HEK293 (cell line): Measurements from ENCODE around the gene TCERG1.
A peak's percentile ranks its signal among the peaks of the same experiment; 100 is the strongest.

Experiments
- CTCF ChIA-PET: fragments of 350-600 bp; formaldehyde crosslinking; extraction: SDS; loops from one replicate; lab custom pipeline; 2021; ENCODE audit warnings: antibody characterized with exemption; lab: Yijun Ruan, JAX
- POLR2A ChIA-PET: fragments of 300-600 bp; formaldehyde crosslinking; extraction: SDS; loops from one replicate; lab custom pipeline; 2020; ENCODE audit warnings: antibody characterized with exemption, inconsistent platforms; lab: Yijun Ruan, JAX
- H3K27ac ChIP-seq: fragments of 200-500 bp; sonication (Bioruptor generic); 2 replicates; pipeline ENCODE4 v1.5.1; 2014; ENCODE audit warnings: low read depth, low read length, control low read depth, inconsistent platforms; ENCODE audit errors: extremely low read depth
- H3K36me3 ChIP-seq, 2 experiments: fragments of 200-500 bp in 1 of 2; sonication (Bioruptor generic) in 1 of 2; 1 replicate in 1 of 2; 2 replicates in 1 of 2; pipeline ENCODE4 v1.5.1; 2014 to 2017; ENCODE audit warnings: inconsistent platforms in 2 of 2, low read length in 2 of 2; ENCODE audit not compliant: control insufficient read depth in 2 of 2, insufficient read depth in 1 of 2
- H3K4me1 ChIP-seq: fragments of 200-500 bp; sonication (Bioruptor generic); 2 replicates; pipeline ENCODE4 v1.5.1; 2014; ENCODE audit warnings: mild to moderate bottlenecking, low read length, inconsistent platforms; ENCODE audit not compliant: control insufficient read depth, insufficient read depth
- H3K4me3 ChIP-seq: 2 replicates; pipeline ENCODE4 v1.5.1; 2011; ENCODE audit warnings: low read depth, mild to moderate bottlenecking, control low read depth, low read length, moderate library complexity
- H3K9me3 ChIP-seq: fragments of 200-500 bp; sonication (Bioruptor generic); 2 replicates; pipeline ENCODE4 v1.5.1; 2014; ENCODE audit warnings: low read depth, low read length, inconsistent platforms; ENCODE audit not compliant: control insufficient read depth, insufficient read depth
- OVOL3 ChIP-seq: fragments of 450-650 bp; formaldehyde crosslinking; IDR thresholded peaks from 2 replicates; pipeline ENCODE4 v1.5.1; 2016; ENCODE audit warnings: missing biosample characterization, missing genetic modification characterization
- SALL2 ChIP-seq: fragments of 450-650 bp; formaldehyde crosslinking; IDR thresholded peaks from 2 replicates; pipeline ENCODE4 v1.5.0; 2017; ENCODE audit warnings: missing biosample characterization, mild to moderate bottlenecking, missing genetic modification characterization, borderline replicate concordance
- SP3 ChIP-seq: fragments of 450-650 bp; formaldehyde crosslinking; IDR thresholded peaks from 2 replicates; pipeline ENCODE4 v1.5.1; 2016; ENCODE audit warnings: missing biosample characterization, missing genetic modification characterization
- ZBTB1 ChIP-seq: fragments of 450-650 bp; formaldehyde crosslinking; IDR thresholded peaks from 2 replicates; pipeline ENCODE4 v1.5.1; 2016; ENCODE audit warnings: missing biosample characterization, missing genetic modification characterization
- ZNF114 ChIP-seq: fragments of 450-650 bp; formaldehyde crosslinking; IDR thresholded peaks from 2 replicates; pipeline ENCODE4 v1.5.0; 2017; ENCODE audit warnings: missing biosample characterization, missing genetic modification characterization
- ZNF174 ChIP-seq: fragments of 450-650 bp; formaldehyde crosslinking; IDR thresholded peaks from 2 replicates; pipeline ENCODE4 v1.5.0; 2017; ENCODE audit warnings: missing biosample characterization, mild to moderate bottlenecking, missing genetic modification characterization
- ZNF202 ChIP-seq: fragments of 450-650 bp; formaldehyde crosslinking; IDR thresholded peaks from 2 replicates; pipeline ENCODE4 v1.5.1; 2016; ENCODE audit warnings: missing biosample characterization, missing genetic modification characterization, borderline replicate concordance
- ZNF211 ChIP-seq: fragments of 450-650 bp; formaldehyde crosslinking; IDR thresholded peaks from 2 replicates; pipeline ENCODE4 v1.5.1; 2016; ENCODE audit warnings: low read depth, missing biosample characterization, missing genetic modification characterization
- ZNF311 ChIP-seq: fragments of 450-650 bp; formaldehyde crosslinking; IDR thresholded peaks from 2 replicates; pipeline ENCODE4 v1.5.1; 2017; ENCODE audit warnings: missing biosample characterization, missing genetic modification characterization, borderline replicate concordance
- ZNF37A ChIP-seq: fragments of 450-650 bp; IDR thresholded peaks from 2 replicates; pipeline ENCODE4 v1.5.1; 2018; ENCODE audit warnings: missing biosample characterization, missing genetic modification characterization
- ZNF398 ChIP-seq: fragments of 450-650 bp; formaldehyde crosslinking; IDR thresholded peaks from 2 replicates; pipeline ENCODE4 v1.5.1; 2017; ENCODE audit warnings: missing biosample characterization, missing genetic modification characterization
- ZNF544 ChIP-seq: fragments of 450-650 bp; formaldehyde crosslinking; IDR thresholded peaks from 2 replicates; pipeline ENCODE4 v1.5.0; 2017; ENCODE audit warnings: missing biosample characterization, missing genetic modification characterization
- ZNF548 ChIP-seq: fragments of 450-650 bp; formaldehyde crosslinking; IDR thresholded peaks from 2 replicates; pipeline ENCODE4 v1.5.1; 2016; ENCODE audit warnings: missing biosample characterization, missing genetic modification characterization
- ZNF571 ChIP-seq: fragments of 450-650 bp; formaldehyde crosslinking; IDR thresholded peaks from 2 replicates; pipeline ENCODE4 v1.5.0; 2017; ENCODE audit warnings: missing biosample characterization, missing genetic modification characterization
- ZNF624 ChIP-seq: fragments of 450-650 bp; formaldehyde crosslinking; IDR thresholded peaks from 2 replicates; pipeline ENCODE4 v1.5.1; 2017; ENCODE audit warnings: missing biosample characterization, missing genetic modification characterization
- ZNF692 ChIP-seq: fragments of 450-650 bp; formaldehyde crosslinking; IDR thresholded peaks from 2 replicates; pipeline ENCODE4 v1.5.1; 2016; ENCODE audit warnings: missing biosample characterization, missing genetic modification characterization
- ZNF776 ChIP-seq: fragments of 450-650 bp; formaldehyde crosslinking; IDR thresholded peaks from 2 replicates; pipeline ENCODE4 v1.5.0; 2017; ENCODE audit warnings: missing biosample characterization, missing genetic modification characterization, borderline replicate concordance
- ZNF792 ChIP-seq: fragments of 450-650 bp; formaldehyde crosslinking; IDR thresholded peaks from 2 replicates; pipeline ENCODE4 v1.5.1; 2016; ENCODE audit warnings: missing biosample characterization, missing genetic modification characterization
- ZSCAN16 ChIP-seq: fragments of 450-650 bp; formaldehyde crosslinking; IDR thresholded peaks from 2 replicates; pipeline ENCODE4 v1.5.1; 2016; ENCODE audit warnings: missing biosample characterization, missing genetic modification characterization
- TF ChIP-seq, protein P1 (sequence below): fragments of 450-650 bp; formaldehyde crosslinking; IDR thresholded peaks from 2 replicates; pipeline ENCODE4 v1.5.1; 2016; ENCODE audit warnings: missing biosample characterization, missing genetic modification characterization

TCERG1 gene

GRCh38 chr5:146398826-146399225, 48.3 kb upstream of the TCERG1 start:
- H3K36me3 ChIP-seq, result no peaks in the 10 kb centered on the region
- POLR2A ChIA-PET, result no interaction called here
- CTCF ChIA-PET, result interaction anchor here (0.7 kb wide), 1 partner anchor 31 kb away, joined by 3 read pairs; no protein-coding TSS in a partner anchor
- no peaks in the 10 kb centered on the region for H3K9me3 ChIP-seq
- no peaks in the 10 kb centered on the region for H3K4me1 ChIP-seq
- TF ChIP-seq ZNF692 (tag by site-specific recombination), result 0 out of 2 replicates have a peak, but pooled peaks have one; percentile 45
- no peak for TF ChIP-seq ZNF571 (tag by site-specific recombination)
- H3K27ac ChIP-seq, result no peak overlapping the region
- H3K4me3 ChIP-seq, result no peak overlapping the region

- CTCF ChIA-PET, result interaction anchor here (0.7 kb wide), 1 partner anchor 30 kb away, joined by 3 read pairs; no protein-coding TSS in a partner anchor
- no peak overlapping the region for H3K27ac ChIP-seq
- H3K4me3 ChIP-seq, result no peak overlapping the region
- H3K4me1 ChIP-seq, result no peaks in the 10 kb centered on the region
- TF ChIP-seq ZNF202 (tag by site-specific recombination) (no peak), ZNF398 (no peak), ZNF624 (tag by site-specific recombination) (no peak), ZNF174 (tag by site-specific recombination) (no peak), ZNF114 (tag by site-specific recombination) (no peak), ZNF37A (tag by site-specific recombination) (no peak), ZNF776 (tag by site-specific recombination) (no peak), ZSCAN16 (tag by site-specific recombination) (no peak), ZNF548 (tag by site-specific recombination) (no peak), SALL2 (tag by site-specific recombination) (no peak), OVOL3 (tag by site-specific recombination) (no peak), ZNF544 (tag by site-specific recombination) (no peak), ZNF792 (no peak), ZBTB1 (tag by site-specific recombination) (no peak), SP3 (no peak), ZNF311 (tag by site-specific recombination) (no peak), ZNF211 (tag by site-specific recombination) (no peak)
- TF ChIP-seq, protein P1, sequence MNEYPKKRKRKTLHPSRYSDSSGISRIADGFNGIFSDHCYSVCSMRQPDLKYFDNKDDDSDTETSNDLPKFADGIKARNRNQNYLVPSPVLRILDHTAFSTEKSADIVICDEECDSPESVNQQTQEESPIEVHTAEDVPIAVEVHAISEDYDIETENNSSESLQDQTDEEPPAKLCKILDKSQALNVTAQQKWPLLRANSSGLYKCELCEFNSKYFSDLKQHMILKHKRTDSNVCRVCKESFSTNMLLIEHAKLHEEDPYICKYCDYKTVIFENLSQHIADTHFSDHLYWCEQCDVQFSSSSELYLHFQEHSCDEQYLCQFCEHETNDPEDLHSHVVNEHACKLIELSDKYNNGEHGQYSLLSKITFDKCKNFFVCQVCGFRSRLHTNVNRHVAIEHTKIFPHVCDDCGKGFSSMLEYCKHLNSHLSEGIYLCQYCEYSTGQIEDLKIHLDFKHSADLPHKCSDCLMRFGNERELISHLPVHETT, result no peak
- H3K36me3 ChIP-seq, result no peaks in the 10 kb centered on the region
- H3K9me3 ChIP-seq, result no peaks in the 10 kb centered on the region
- POLR2A ChIA-PET, result no interaction called here
Observed at GRCh38 chr5:146399481-146399880, 47.7 kb upstream of the TCERG1 start.
